Bronchial epithelial cell (primary cell): ENCODE results near the gene ADD3. TPM values are rescaled to one million over a fixed set of nuclear protein-coding genes. Genes with fewer than 3 reads are reported as not detected.
"Not testable (repeated sequence)": the region's sequence is repeated elsewhere in the genome, so short reads cannot be mapped to it uniquely, and the experiment has no call there.

Experiments used
- DNase-seq: peaks from one replicate; pipeline ENCODE4 v3.0.0-alpha.2; 2010; ENCODE audit warnings: low read depth
- FAIRE-seq: peaks from 2 replicates; lab custom pipeline; 2011; peaks lifted over from hg19 to GRCh38; lab: Jason Lieb, UNC
- H3K27me3 ChIP-seq: 2 replicates; pipeline ENCODE4 v1.5.1; 2011; ENCODE audit warnings: low read length; ENCODE audit not compliant: control insufficient read depth, insufficient read depth
- H3K36me3 ChIP-seq: 2 replicates; pipeline ENCODE4 v1.5.1; 2011; ENCODE audit warnings: low read length; ENCODE audit not compliant: control insufficient read depth, insufficient read depth
- H3K4me3 ChIP-seq: 2 replicates; pipeline ENCODE4 v1.5.1; 2011; ENCODE audit warnings: mild to moderate bottlenecking, low read depth, low read length, control low read depth
- total RNA-seq: library from RNA; depleted of rRNA; stranded (reverse); fragments of >200 nt; gene quantifications from 2 replicates; pipeline ENCODE4 v1.2.1, GENCODE V29; 2014
- TF ChIP-seq, protein P1 (sequence below): IDR thresholded peaks from 2 replicates; pipeline ENCODE4 v1.5.1; 2011; ENCODE audit warnings: mild to moderate bottlenecking, moderate library complexity, low read length, control low read depth, inconsistent platforms; ENCODE audit not compliant: insufficient read depth, severe bottlenecking

The ADD3 gene
- total RNA-seq, 1 donor from 2014 or later, result 39.5 TPM

DNA sequence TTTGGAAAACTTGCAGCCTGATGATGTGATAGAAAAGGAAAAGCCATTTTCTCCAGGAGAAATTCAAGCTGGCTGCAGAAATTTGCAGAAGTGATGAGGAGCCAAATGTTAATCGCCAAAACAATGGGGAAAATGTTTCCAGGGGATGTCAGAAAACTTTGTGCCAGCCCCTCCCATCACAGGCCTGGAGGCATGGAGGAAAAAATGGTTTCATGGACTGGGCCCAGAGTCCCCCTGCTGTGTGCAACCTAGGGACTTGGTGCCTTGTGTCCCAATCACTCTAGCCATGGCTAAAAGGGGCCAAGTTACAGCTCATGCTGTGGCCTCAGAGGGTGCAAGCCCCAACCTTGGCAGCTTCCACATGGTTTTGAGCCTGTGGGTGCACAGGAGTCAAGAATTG lies 41.0 kb downstream of the ADD3 start:
- H3K36me3 ChIP-seq, result no peaks in the 10 kb centered on the region
- no peak overlapping the region for H3K4me3 ChIP-seq
- FAIRE-seq (no peak), DNase-seq (no peak)
- TF ChIP-seq, protein P1, sequence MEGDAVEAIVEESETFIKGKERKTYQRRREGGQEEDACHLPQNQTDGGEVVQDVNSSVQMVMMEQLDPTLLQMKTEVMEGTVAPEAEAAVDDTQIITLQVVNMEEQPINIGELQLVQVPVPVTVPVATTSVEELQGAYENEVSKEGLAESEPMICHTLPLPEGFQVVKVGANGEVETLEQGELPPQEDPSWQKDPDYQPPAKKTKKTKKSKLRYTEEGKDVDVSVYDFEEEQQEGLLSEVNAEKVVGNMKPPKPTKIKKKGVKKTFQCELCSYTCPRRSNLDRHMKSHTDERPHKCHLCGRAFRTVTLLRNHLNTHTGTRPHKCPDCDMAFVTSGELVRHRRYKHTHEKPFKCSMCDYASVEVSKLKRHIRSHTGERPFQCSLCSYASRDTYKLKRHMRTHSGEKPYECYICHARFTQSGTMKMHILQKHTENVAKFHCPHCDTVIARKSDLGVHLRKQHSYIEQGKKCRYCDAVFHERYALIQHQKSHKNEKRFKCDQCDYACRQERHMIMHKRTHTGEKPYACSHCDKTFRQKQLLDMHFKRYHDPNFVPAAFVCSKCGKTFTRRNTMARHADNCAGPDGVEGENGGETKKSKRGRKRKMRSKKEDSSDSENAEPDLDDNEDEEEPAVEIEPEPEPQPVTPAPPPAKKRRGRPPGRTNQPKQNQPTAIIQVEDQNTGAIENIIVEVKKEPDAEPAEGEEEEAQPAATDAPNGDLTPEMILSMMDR, result no peak
- H3K27me3 ChIP-seq, result no peaks in the 10 kb centered on the region

DNA sequence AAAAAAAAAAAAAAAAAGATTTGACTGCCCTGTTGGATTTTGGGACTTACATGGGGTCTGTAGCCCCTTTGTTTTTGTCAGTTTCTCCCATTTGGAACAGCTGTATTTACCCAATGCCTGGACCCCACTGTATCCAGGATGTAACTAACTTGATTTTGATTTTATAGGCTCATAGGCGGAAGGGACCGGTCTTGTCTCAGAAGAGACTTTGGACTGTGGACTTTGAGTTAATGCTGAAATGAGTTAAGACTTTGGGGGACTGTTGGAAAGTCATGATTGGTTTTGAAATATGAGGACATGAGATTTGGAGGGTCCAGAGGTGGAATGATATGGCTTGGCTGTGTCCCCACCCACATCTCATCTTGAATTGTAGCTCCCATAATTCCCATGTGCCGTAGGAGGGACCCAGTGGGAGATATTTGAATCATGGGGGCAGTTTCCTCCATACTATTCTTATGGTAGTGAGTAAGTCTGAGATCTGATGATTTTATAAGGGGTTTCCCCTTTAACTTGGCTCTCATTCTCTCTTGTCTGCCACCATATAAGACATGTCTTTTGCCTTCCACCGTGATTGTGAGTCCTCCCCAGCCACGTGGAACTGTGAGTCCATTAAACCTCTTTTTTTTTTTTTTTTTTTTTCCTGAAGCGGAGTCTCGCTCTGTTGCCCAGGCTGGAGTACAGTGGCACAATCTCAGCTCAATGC lies 42.3 kb downstream of the ADD3 start:
- not testable (repeated sequence) for FAIRE-seq, DNase-seq, H3K4me3 ChIP-seq, H3K36me3 ChIP-seq, H3K27me3 ChIP-seq

DNA sequence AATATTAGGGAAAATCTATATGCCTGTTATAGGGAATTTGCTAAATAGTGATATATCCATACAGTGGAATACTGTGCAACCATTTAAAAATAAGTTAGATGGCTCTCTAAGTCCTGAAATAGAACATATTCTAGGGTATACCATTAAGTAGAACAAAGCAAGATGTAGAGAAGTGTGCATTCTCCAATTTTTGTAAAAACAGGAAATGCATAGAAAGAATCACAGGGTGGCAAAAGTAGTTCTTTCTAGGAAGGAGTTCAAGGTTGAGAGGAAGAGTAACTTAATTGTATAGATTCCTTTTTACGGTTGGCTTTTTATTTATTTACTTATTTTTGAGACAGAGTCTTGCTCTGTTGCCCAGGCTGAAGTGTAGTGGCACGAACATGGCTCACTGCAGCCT lies 43.7 kb downstream of the ADD3 start:
- FAIRE-seq (no peak), DNase-seq (no peak)
- Histone ChIP-seq H3K36me3 (no peaks in the 10 kb centered on the region), H3K4me3 (no peak overlapping the region), H3K27me3 (no peaks in the 10 kb centered on the region)
- TF ChIP-seq, protein P1, result no peak

DNA sequence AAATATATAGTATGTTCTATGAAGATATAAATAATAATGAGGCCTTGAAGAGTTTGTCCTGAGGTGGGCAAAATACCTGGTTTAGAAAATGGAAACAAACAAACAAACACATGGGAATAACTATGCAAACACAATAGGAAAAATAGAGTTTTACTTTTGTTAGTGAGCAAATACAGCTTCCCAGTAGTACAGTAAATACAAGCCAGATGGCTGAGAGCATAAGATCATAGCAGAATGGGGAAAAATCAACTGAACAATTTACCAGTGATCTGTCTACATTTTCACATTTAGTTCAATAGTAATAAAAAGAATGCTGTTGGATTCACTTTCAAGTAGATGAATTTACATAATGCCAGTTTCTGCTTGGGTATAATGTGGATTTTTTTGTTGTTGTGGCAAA lies 45.1 kb downstream of the ADD3 start:
- no peak overlapping the region for H3K4me3 ChIP-seq
- no peaks in the 10 kb centered on the region for H3K27me3 ChIP-seq
- no peak for FAIRE-seq
- TF ChIP-seq, protein P1, result no peak
- no peak for DNase-seq
- H3K36me3 ChIP-seq, result no peaks in the 10 kb centered on the region

DNA sequence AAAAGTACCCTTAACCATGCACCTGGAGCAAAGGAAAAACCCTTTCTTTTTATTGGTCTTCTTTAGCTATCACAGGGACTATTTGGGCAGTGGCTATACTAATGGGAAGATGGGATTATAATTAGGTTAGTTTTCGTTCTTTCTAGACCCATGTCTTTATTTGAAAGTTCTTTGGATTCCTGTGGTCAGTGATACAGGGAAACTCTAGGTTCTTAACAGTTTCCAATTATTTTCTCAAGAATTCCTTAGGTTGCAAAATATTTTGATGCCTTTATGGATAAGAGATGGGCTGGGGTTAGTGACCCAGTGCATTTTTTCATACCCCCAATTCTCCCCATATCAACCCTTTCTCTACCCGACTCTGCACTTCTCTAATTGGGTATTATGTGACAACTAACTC lies 49.0 kb downstream of the ADD3 start:
- H3K4me3 ChIP-seq, result no peak overlapping the region
- DNase-seq (no peak), FAIRE-seq (no peak)
- no peaks in the 10 kb centered on the region for H3K36me3 ChIP-seq
- TF ChIP-seq, protein P1, result no peak
- H3K27me3 ChIP-seq, result no peaks in the 10 kb centered on the region

DNA sequence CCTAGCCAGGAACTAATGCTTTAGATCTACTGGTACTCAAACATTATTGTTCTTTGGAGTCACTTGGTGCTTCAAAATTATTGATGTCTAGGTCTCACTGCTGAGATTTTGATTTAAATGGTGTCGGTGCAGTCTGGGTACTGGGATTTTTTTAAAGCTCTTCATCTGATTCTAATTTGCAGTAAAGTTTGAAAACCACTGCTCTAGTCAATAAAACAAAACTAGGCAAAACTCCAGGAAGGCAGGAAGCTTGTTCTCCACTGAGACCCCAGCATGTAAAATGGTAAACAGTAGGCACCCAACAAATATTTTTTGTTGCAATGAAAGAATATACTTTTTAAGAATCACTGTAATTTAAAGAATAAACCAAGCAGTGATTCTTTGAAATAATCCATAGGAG lies 49.7 kb downstream of the ADD3 start:
- Histone ChIP-seq H3K36me3 (no peaks in the 10 kb centered on the region), H3K4me3 (no peak overlapping the region), H3K27me3 (no peaks in the 10 kb centered on the region)
- DNase-seq, result no peak
- FAIRE-seq, result no peak
- TF ChIP-seq, protein P1, result no peak
